KBM-7 (cell line): Measurements from ENCODE around the gene DHODH.
A peak's percentile ranks its signal among the peaks of the same experiment; 100 is the strongest.

ENCODE experiments used
- DNase-seq: peaks from one replicate; pipeline ENCODE4 v3.0.0-alpha.2; 2015
- in situ Hi-C: fragments of 300-500 bp; cut with MboI; formaldehyde crosslinking; loops from 2 replicates; pipeline ENCODE4 v1.14.3; 2020; ENCODE audit warnings: low sequenced_read_pairs, low pct_unique_long_range_greater_than_20kb, mixed read lengths

DHODH gene

GRCh38 chr16:72012607-72013006 is 4.1 kb downstream of the DHODH start:
- in situ Hi-C loops, result no loop called here
- DNase-seq, result no peak

DNA sequence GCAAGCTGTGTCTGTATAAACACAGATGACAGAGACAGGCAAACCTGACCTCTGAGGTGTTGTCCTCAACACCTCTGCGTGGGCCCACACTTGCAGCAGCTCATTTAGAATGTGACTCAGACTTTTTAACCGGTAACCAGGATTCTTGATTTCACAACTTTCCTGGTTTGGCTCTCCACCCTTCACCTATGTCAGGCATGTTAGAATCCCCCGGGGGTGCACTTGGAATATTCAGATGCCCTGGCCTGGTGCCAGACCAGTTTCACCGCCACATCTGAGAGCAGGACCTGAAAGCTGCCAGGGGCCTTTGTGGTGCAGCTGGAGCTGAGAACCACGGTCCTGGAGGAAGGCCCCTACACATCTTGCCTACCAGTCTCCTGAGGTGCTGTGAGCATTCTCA is 4.8 kb downstream of the DHODH start:
- no peak for DNase-seq
- in situ Hi-C loops, result no loop called here

DNA sequence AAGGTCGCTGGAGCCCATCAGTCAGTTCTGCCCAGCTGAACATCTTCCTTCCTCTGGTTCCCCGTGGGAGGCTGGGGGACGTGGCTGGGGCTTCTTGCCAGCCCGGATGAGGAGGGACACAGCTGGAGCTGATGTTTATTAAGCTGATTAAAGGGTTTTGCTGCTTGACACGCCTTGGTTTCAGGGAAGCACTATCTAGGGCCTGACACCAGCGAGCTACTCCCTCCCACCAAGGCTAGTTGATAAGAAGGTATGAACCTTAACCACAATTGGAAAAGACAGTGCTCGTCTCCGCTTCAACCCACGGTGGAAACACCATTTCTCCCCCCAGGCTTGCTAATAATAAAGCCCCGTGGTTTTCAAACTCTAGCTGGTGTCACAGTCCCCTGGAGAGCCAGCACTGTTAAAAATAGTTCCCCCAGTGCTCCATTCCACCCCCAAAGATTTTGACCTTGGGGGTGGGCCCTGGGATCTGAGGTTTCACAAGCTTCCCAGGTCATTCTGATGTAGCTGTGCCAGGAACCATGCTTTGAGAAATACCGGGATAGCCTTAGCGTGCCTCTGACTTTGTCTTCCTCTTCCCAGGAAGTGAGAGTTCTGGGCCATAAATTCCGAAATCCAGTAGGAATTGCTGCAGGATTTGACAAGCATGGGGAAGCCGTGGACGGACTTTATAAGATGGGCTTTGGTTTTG is 5.5 kb downstream of the DHODH start:
- peak; percentile 49 for DNase-seq
- in situ Hi-C loops, result no loop called here

DNA sequence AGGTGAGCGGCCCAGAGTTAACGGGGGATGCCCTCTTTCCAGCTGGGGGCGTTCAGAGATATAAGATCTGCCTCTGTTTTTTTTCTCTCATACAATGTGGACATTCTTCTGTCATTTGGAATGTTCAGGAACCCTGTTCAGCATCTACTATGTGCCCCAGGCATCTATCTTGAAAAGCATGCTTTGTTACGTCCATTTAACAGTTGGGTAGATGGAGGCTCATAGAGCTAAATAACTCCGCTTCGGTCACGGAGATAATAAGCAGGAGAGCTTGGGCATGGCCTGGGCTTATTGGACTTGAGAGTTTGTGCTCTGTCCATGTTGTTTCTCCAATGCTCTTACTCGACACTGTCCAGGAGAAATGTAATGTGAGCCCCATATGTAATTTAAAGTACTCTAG is 6.1 kb downstream of the DHODH start:
- no peak for DNase-seq
- in situ Hi-C loops, result no loop called here

DNA sequence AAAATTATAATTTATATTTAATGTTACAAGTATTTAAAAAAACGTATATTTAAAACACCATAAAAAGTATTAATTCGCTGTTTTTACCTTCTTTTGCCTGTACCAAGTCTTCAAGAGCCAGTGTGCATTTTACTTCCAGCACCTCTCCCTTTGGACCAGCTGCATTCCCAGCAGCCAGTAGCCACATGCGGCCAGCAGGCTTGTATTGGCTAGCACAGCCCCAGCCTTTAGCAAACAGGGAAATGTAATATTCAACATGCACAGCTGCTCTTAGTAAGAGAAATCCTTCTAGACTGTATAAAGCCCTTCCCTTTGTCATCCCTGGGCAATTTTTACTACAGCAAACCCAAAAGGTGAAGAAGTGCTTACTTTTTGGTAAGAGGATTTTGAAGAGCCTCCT is 6.6 kb downstream of the DHODH start:
- DNase-seq, result no peak

DNA sequence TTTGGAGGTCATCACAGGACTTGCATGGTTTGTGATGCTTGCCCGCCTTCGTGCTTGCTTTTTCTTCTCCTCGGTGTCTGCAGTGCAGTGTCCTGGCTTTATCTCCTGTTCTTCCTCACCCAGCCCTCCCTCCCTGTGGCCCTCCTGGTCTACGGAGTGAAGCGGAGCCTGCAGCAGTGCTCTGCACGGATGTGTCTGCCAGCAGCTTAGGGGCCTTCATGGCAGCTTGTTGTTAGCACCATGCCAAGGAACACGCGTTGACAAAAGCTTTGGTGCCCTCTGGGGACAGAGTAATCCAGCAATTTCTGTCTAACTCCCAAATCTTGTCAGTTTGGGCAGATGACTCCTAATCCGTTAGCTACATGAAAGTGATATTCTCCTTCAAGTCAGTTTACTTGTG is 9.9 kb downstream of the DHODH start:
- in situ Hi-C loops, result no loop called here
- DNase-seq, result no peak

More for the DNA sequence above, 6.6 kb downstream of the DHODH start:
- in situ Hi-C loops, result no loop called here

DNA sequence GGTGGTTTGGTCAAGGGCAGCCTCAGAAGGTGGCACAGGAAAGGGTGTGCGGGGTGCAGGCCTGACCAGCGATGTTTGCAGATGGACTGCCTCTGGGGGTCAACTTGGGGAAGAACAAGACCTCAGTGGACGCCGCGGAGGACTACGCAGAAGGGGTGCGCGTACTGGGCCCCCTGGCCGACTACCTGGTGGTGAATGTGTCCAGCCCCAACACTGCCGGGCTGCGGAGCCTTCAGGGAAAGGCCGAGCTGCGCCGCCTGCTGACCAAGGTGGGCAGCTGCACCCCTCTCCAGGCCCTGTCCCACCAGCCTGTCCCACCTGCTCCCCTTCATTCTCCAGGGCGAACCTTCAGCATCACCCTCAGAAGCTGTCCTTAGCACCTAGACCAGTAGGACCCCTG is 12.5 kb downstream of the DHODH start:
- in situ Hi-C loops, result no loop called here
- no peak for DNase-seq

- in situ Hi-C loops, result no loop called here
- DNase-seq, result no peak
Observed at GRCh38 chr16:72022127-72022526, 13.6 kb downstream of the DHODH start.

GRCh38 chr16:72023962-72024361 is 15.4 kb downstream of the DHODH start:
- DNase-seq, result no peak
- in situ Hi-C loops, result no loop called here

GRCh38 chr16:72024862-72025382 is 16.4 kb downstream of the DHODH start:
- no peak for DNase-seq
- in situ Hi-C loops, result no loop called here

DNA sequence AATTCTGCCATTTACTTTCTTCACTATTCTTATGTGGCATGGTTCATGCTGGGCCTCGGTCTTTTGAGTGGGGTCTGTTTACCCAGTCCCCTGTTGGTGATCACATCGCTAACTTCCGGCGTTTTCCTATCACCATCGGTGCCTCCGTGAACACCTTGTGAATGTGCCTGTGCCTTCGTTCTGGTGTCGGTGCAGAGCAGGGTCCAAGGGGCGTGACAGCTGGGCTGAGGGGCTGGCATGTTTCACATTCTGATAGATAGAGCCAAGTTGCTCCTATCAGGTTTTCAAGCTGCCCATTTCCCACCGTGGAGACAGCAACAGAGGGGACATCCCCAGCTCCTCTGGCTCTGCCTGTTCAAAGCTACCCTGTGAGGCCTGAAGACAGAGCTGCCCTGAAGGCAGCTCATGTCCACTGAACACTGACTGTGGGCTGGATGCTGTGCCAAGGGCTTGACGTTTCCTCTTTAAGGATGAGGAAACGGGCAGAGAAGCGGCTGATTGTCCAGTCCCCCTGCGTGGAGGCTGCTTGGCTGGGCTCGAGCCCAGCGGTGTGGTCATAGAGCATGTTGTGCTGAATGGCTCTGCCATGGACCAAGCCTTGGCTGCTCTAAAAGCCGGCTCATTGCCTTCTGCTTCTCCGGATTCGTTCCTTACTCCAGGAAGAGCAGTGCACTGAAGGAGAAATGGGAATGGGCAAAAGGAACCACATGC is 17.0 kb downstream of the DHODH start:
- DNase-seq, result no peak
- in situ Hi-C loops, result no loop called here

DNA sequence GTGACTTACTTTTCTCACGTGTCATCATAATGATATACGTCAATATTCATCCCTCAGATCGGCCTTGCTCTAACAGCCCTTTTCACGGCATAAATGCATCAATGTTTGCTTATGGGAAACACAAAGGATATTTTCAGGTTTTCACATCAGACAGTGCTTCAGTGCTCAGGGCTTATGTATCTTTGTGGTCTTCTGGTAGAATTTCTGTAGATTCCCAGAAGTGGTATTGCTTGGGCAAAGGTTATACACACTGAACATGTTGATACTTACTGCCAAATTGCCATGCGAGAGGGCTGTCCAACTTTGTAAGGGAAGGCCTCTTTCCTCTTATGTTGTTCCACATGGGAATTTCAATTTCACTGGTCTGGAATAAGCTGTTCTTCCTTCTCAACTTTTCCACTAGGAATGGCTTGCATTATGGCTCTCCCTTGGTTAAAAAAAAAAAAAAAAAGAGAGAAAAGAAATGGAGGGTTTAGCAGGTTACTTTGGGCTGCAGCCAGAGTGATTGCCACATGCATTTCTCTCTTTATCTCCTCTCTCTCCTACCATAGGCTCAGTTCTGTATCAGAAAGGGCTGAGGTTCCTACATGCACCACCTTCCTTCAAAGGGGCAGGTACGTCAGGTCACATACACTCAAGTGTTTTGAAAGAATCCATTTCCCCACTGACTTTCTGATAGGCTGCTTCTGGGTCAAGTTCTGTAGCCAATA is 19.3 kb downstream of the DHODH start:
- no peak for DNase-seq
- in situ Hi-C loops, result no loop called here

DNA sequence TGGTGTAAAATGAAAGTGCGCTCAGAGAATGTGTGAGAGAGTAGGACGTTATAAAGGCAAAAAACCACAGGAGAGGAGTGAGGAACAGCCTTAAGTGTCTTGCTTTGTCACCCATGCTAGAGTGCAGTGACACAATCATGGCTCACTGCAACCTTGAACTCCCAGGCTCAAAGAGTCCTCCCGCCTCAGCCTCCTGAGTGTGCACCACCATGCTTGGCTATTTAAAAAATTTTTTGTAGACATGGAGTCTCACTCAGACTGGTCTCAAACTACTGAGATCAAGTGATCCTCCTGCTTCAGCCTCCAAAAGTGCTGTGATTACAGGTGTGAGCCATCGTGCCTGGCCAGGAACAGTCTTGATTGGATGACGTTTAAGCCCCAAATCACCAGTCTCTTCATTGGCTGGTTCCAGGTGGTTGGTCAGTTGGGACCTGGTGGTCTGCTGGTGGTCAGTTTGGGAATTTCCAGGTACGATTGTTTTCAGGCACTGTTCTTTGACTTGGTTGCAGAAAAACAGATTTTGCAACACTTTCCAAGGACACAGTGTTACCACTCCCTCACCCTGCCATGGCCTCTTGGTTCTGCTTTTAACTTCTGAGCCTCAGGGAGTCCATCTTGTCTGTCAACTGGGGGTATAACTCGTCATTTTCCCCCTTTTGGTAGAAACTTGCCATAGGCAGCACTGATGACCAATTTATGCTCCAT is 21.2 kb downstream of the DHODH start:
- in situ Hi-C loops, result no loop called here

DNA sequence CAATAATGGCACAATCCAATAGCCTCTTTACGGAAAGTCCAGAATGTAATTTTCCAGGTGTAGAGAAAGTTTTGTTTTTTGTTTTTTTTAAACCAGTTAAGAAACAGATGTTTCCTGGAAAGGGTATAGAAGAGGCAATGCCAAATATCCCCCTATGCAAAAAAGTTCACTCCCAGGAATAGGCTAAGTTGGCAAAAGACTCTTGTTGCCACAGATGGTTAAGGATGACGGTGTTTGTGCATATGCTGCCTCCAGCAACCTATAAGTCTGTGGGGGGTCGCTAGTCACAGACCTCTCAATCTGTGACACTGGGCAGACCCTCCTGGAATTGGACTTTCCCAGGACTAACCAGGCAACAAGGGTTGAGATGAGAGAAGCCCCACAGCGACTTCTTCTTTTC is 24.9 kb downstream of the DHODH start:
- in situ Hi-C loops, result no loop called here

More for the DNA sequence above, 21.2 kb downstream of the DHODH start:
- no peak for DNase-seq

GRCh38 chr16:72036098-72036497 is 27.6 kb downstream of the DHODH start:
- DNase-seq, result no peak
- in situ Hi-C loops, result no loop called here

More for the DNA sequence above, 24.9 kb downstream of the DHODH start:
- DNase-seq, result no peak

DNA sequence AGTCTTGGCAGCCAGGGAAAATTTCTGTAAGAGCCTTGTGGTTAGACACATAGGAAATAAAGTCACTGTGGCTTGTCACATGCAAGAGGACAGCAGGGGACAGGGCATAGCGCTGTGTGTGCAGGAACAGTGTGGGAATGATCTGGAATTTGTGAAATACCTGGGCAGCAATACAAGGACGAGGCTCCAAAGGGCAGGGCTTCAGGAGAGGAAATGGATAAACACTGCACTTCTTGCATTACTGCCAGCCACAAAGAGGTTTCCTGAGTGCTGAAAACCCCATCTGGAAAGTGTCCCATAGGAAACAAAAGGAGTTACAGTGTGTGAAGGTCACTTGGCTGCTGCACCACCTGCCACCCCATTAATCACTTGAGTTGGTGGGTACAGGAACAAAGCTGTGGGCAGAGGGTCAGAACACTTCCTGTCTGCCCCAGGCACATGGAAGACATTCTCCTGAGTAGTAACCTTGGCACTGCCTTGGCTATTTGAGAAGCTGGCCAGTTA is 33.7 kb downstream of the DHODH start:
- in situ Hi-C loops, result no loop called here
- DNase-seq, result no peak

DNA sequence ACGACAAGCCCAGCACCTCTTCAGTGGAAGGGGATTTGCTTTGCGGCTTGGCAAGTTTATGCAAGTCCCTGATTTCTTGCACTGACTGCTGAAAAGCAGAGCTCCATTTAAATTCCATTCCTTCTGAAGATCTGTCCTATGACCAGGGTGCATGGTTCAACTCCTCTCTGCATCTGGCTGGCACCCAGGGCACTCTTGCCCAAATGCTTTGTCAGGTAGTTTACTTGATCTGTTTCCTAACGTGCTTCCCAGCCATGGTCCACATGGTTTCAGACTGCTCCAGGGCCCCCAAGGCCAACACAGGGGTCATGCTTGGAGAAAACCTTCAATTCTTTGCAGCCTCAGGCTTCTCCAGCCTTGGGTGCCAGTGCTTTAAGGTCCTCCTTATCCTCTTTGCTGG is 34.5 kb downstream of the DHODH start:
- in situ Hi-C loops, result no loop called here
- no peak for DNase-seq

DNA sequence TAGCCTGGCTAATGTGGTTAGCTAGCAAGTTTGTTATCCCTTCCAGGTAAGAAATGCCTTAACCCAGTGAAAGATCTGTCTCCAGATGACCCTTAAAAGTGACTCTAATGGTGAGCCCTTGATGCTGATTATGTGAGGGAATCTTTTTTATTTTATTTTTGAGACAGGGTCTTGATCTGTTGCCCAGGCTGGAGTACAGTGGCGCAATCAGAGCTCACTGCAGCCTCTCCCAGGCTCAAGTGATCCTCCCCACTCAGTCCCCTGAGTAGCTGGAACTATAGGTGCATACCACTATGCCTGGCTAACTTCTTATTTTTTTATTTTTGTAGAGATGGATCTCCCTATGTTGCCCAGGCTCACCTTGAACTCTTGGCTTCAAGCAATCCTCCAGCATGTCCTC is 35.0 kb downstream of the DHODH start:
- no peak for DNase-seq
- in situ Hi-C loops, result no loop called here

DNA sequence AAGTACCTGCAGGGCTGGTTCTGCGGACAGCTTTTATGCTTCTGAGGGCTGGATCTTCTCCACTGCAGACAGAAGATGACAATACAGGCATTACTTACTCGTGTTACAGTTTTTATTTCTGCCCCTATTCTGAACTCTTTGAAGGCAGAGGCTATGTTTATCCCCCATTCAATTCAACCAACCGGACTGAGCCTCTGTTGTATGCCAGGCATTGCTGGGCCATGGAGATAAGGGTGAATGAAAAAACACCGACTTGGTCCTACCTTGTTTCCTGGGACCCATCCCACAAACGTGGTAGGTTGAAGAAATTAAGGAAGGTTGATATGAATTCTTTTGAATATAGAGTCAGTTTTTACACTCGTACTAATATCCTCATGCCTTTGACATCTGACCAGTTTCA is 35.8 kb downstream of the DHODH start:
- in situ Hi-C loops, result no loop called here
- no peak for DNase-seq
